ENCODE measurements around the gene MRGPRG.

DNA sequence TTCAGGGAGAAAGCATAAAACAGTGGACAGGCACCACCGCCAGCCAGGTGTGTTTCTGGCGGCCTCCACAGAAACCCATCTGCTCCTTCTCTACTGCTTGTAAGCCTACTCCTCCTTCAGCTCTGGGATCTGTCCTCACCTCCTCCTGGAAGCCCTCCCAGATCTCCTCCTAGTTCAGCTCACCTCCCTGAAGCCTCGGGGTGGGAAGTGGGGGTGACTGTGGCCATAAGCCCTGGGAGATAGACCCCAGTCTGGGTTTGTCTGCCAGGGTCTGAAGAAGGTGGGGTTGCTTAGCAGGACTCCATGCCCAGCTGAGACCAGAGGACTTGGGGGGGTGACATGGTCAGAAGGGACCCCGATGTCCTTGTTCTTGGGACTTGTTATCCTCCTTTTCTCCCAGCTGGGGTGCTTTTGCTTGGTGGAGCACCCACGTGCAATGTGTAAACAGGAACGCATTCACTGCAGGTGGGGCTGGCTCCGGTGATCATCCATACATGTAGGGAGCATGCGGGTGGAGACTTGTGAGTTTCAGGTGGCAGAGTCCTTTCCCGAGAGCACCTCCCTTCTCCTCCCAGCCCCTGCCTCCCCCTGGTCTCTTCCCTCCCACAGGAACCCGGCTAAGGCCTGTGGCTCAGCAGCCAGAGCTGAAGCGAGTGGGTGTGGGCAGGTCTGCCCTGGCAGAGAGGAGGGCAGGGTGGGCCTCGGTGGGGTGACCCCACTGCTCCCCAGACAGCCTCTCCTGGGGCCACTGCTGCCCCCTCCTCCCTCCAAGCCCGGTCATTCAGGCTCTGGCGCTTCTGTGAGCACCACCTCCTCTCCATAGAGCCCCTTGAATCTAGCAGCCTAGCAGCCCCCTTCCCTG lies 25.9 kb downstream of the MRGPRG start:
- TF ChIP-seq, protein P1, sequence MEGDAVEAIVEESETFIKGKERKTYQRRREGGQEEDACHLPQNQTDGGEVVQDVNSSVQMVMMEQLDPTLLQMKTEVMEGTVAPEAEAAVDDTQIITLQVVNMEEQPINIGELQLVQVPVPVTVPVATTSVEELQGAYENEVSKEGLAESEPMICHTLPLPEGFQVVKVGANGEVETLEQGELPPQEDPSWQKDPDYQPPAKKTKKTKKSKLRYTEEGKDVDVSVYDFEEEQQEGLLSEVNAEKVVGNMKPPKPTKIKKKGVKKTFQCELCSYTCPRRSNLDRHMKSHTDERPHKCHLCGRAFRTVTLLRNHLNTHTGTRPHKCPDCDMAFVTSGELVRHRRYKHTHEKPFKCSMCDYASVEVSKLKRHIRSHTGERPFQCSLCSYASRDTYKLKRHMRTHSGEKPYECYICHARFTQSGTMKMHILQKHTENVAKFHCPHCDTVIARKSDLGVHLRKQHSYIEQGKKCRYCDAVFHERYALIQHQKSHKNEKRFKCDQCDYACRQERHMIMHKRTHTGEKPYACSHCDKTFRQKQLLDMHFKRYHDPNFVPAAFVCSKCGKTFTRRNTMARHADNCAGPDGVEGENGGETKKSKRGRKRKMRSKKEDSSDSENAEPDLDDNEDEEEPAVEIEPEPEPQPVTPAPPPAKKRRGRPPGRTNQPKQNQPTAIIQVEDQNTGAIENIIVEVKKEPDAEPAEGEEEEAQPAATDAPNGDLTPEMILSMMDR (IDR thresholded peaks at IDR 0.05) = no peak
- no peak for TF ChIP-seq POLR2A (IDR thresholded peaks at IDR 0.05)
- no peak for TF ChIP-seq EP300 (IDR thresholded peaks at IDR 0.05)
